G401.6 (cell line): ENCODE data around the gene AIRE.
"Not testable (repeated sequence)": the region's sequence is repeated elsewhere in the genome, so short reads cannot be mapped to it uniquely, and the experiment has no call there.

Experiments used
- FAIRE-seq: peaks from 2 replicates; lab custom pipeline; 2012; peaks lifted over from hg19 to GRCh38; lab: Jason Lieb, UNC

AIRE gene

GRCh38 chr21:44291936-44292811 is 6.5 kb downstream of the AIRE start:
- no peak for FAIRE-seq

GRCh38 chr21:44292812-44293195 is 7.1 kb downstream of the AIRE start:
- FAIRE-seq, result no peak

- no peak for FAIRE-seq
Measured at GRCh38 chr21:44293551-44294231, 8.0 kb downstream of the AIRE start.

GRCh38 chr21:44294391-44295162 is 8.9 kb downstream of the AIRE start:
- FAIRE-seq, result no peak

- no peak for FAIRE-seq
Measured at GRCh38 chr21:44295163-44295573, 9.5 kb downstream of the AIRE start.

GRCh38 chr21:44295646-44296045 is 10.0 kb downstream of the AIRE start:
- no peak for FAIRE-seq

- no peak for FAIRE-seq
Measured at GRCh38 chr21:44296103-44296519, 10.4 kb downstream of the AIRE start.

- no peak for FAIRE-seq
Measured at GRCh38 chr21:44296916-44297315, 11.2 kb downstream of the AIRE start.

- no peak for FAIRE-seq
Measured at GRCh38 chr21:44297525-44298290, 12.0 kb downstream of the AIRE start.

- FAIRE-seq, result no peak
Measured at GRCh38 chr21:44298301-44298700, 12.6 kb downstream of the AIRE start.

- FAIRE-seq, result no peak
Measured at GRCh38 chr21:44299085-44299457, 13.4 kb downstream of the AIRE start.

- no peak for FAIRE-seq
Measured at GRCh38 chr21:44299458-44300261, 14.0 kb downstream of the AIRE start, which contains the start of gene PFKL. PFKL (plus strand) TSS chr21:44300053; CDS start chr21:44300106, 53 bp downstream.

GRCh38 chr21:44300262-44300959 is 14.7 kb downstream of the AIRE start:
- FAIRE-seq, result no peak

- no peak for FAIRE-seq
Measured at GRCh38 chr21:44301141-44301540, 15.5 kb downstream of the AIRE start.

GRCh38 chr21:44301961-44302406 is 16.3 kb downstream of the AIRE start:
- no peak for FAIRE-seq

GRCh38 chr21:44302573-44303401 is 17.1 kb downstream of the AIRE start:
- FAIRE-seq, result not testable (repeated sequence)

- no peak for FAIRE-seq
Measured at GRCh38 chr21:44303490-44303981, 17.9 kb downstream of the AIRE start.

GRCh38 chr21:44304011-44304616 is 18.4 kb downstream of the AIRE start:
- no peak for FAIRE-seq

GRCh38 chr21:44304877-44305293 is 19.2 kb downstream of the AIRE start:
- FAIRE-seq, result no peak
